Kasumi-1 (cell line): ENCODE measurements around the gene TMEM232.
"Not testable (repeated sequence)": the region's sequence is repeated elsewhere in the genome, so short reads cannot be mapped to it uniquely, and the experiment has no call there.

Experiments used
- DNase-seq, 2 experiments: peaks; one replicate each; lab custom pipeline; 2025; lab: John Stamatoyannopoulos, UW

Gene TMEM232

GRCh38 chr5:110625376-110625999 is 101.0 kb downstream of the TMEM232 start:
- DNase-seq = peak; percentile 56 to 74

DNA sequence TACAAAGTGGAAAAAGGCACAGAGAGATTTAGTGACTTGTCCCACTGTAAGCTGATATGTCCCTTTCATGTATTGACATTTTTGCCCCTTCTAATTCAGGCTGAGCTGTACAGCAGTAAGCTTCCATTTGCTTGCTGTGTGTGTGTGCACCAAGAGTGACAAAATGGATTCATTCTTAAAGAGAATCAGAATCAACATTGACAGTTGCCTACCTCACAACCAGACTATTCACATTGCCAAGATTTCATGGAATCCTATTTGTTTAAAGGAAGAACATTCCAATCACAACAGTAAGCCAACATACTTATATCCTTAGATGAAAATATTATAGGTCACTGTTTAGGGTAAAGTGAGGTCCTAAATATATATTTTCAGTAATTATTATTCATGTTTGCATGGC is 102.6 kb downstream of the TMEM232 start:
- no peak for DNase-seq

GRCh38 chr5:110618941-110619340 is 107.5 kb downstream of the TMEM232 start:
- no peak for DNase-seq

DNA sequence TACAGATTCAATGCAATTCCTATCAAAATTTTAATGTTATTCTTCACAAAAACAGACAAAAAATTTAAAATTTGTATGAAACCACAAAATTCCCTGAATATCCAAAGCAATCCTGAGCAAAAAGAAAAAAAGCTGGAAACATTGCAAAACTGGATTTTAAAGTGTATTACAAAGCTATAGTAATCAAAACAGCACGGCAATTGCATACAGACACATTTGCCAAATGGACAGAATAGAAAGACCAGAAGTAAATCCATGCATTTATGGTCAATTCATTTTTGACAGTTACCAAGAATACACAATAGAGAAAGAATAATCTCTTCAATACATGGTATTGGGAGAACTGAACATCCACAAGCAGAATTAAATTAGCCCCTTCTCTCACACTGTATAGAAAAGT is 110.5 kb downstream of the TMEM232 start:
- DNase-seq = no peak

GRCh38 chr5:110612794-110613247 is 113.7 kb downstream of the TMEM232 start:
- DNase-seq = no peak

- DNase-seq = no peak
Observed at GRCh38 chr5:110611817-110612216, 114.7 kb downstream of the TMEM232 start.

DNA sequence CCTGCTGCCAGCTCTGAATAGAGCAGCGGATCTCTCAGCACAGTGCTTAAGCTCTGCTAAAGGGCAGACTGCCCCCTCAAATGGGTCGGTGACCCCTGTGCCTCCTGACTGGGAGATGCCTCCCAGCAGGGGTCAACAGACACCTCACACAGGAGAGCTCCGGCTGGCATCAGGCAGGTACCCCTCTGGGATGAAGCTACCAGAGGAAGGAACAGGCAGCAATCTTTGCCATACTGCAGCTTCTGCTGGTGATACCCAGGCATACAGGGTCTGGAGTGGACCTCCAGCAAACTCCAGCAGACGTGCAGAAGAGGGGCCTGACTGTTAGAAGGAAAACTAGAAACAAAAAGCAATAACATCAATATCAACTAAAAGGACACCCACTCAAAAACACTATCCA is 131.6 kb downstream of the TMEM232 start:
- no peak for DNase-seq

DNA sequence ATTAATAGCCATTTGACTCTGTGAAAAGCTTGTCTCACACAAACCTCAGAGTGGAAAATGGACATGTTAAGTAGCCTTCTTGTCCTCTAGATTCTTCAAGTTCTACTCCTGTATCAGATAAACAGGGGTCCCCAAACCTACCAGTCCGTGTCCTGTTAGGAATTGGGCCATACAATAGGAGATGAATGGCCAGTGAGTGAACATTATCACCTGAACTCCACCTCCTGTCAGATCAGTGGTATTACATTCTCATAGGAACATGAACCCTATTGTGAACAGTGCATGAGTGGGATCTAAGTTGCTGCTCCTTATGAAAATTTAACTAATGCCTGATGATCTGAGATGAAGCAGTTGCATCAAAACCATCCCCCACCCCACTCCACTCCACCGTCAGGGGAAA is 136.3 kb downstream of the TMEM232 start:
- peak; percentile 21 to 43 for DNase-seq

DNA sequence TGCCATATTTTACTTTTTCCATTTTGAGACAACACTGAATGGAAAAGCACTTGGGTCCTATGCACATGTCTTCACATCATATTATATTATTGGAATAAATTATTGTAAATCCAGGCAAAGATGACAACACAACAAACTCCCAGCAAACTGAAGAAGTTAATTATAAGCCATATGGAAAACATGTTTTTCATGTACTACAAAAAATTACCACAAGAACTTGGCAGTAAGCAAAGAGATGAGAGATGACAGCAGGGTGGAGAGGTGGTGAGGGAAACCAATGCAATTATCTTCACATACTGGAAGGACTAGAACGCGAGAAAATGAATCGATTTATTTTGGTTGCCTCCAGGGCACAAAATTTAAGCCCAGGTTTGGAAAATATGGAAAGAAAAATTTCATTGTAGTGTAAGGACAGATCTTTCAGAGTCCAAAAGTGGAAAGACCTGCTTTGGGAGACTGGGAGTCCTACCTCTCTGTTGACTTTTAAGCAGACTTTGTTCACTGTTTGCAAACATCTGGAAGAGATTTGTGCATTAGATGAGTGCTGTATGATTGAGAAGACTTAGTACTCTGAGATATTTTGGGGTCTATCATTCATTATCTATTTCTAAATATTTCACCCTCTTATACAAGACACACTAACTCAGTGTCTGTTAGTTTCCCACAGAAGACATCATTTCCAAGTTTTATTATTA is 138.0 kb downstream of the TMEM232 start:
- no peak for DNase-seq

GRCh38 chr5:110580625-110581024 is 145.8 kb downstream of the TMEM232 start:
- no peak for DNase-seq

GRCh38 chr5:110572729-110573128 is 153.7 kb downstream of the TMEM232 start:
- DNase-seq = no peak

DNA sequence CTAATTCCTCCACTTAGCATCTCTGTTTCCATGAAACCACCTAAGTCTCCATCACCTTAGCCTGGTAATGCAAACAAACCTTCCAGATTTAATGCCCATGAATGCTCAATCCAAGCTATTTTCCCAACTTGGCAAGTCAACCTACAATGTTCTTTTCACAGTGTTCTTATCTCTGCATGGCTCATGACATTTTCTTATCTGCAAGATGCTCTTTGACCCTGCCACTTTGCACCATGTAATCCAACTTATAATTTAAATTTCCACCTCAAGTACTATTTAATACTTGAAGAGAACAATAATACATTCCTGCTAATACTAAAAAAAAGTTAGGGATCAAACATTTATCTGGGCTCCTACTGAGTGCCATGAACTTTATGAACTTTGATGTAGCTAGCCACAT is 164.3 kb downstream of the TMEM232 start:
- DNase-seq = no peak

- no peak for DNase-seq
Observed at GRCh38 chr5:110561510-110561909, 165.0 kb downstream of the TMEM232 start.

- no peak for DNase-seq
Observed at GRCh38 chr5:110549301-110549700, 177.2 kb downstream of the TMEM232 start.

DNA sequence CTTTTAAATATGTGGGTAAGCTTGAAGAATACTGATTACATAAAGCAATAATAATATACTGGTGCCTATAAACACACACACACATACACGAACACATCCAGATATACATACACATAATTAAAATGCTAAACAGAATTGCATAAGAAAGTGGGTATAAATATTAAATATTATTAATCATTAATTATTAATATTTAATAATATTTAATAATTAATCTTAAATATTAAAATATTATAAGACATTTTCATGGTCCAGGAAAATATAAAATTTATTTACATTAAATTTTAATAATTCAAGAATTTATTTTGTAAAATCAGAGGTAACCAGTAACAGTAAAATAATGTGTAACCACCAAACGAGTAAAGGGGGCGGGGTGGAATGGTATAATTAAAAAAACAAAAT is 178.3 kb downstream of the TMEM232 start:
- DNase-seq = no peak

DNA sequence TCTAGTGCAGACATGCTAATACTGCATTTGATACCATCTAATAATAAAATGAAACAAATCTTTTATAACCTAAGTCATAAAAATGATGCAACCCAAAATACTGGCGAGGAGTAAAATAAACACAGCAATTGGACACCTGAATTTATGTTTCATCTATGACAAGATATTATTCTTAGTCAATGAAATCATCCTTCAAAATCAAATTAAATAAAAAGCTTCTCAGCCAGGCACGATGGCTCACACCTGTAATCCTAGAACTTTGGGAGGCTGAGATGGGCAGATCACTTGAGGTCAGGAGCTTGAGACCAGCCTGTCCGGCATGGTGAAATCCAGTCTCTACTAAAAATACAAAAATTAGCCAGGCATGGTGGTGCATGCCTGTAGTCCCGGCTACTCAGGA is 179.0 kb downstream of the TMEM232 start:
- DNase-seq = no peak

DNA sequence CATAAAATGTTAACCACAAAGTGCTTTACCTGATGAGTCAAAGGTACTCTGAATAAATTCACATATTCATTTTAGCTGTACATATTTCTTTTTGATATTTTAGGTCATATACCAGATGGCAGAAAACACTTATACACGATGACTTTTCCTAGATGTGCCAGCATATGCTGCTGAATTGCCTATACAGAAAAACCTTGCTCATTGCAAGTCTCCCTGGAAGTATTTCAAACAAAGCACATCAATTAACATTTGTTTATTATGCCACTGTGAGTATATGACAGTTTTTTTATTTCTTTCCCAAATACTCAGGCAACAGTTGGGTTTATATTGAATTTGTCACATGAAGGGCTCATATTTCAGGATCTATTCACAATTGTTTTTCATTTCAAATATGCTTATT is 180.8 kb downstream of the TMEM232 start:
- no peak for DNase-seq

GRCh38 chr5:110544603-110545002 is 181.9 kb downstream of the TMEM232 start:
- no peak for DNase-seq

DNA sequence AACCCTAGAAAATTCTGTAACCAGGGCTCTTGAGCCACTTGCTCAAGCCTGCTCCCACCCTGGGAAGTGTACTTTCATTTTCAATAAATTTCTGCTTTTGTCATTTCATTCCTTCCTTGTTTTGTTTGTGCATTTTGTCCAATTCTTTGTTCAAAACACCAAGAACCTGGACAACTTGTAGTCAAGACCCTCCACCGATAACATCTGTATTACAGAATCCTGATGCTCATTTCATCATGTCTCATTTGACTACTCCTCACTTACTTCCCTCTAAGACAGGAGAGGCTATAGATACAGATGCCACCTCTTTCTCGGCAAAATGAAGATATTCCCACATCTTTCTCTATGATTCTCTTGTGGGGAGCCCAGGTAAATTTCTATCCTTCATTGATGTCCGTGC is 183.5 kb downstream of the TMEM232 start:
- DNase-seq = no peak

DNA sequence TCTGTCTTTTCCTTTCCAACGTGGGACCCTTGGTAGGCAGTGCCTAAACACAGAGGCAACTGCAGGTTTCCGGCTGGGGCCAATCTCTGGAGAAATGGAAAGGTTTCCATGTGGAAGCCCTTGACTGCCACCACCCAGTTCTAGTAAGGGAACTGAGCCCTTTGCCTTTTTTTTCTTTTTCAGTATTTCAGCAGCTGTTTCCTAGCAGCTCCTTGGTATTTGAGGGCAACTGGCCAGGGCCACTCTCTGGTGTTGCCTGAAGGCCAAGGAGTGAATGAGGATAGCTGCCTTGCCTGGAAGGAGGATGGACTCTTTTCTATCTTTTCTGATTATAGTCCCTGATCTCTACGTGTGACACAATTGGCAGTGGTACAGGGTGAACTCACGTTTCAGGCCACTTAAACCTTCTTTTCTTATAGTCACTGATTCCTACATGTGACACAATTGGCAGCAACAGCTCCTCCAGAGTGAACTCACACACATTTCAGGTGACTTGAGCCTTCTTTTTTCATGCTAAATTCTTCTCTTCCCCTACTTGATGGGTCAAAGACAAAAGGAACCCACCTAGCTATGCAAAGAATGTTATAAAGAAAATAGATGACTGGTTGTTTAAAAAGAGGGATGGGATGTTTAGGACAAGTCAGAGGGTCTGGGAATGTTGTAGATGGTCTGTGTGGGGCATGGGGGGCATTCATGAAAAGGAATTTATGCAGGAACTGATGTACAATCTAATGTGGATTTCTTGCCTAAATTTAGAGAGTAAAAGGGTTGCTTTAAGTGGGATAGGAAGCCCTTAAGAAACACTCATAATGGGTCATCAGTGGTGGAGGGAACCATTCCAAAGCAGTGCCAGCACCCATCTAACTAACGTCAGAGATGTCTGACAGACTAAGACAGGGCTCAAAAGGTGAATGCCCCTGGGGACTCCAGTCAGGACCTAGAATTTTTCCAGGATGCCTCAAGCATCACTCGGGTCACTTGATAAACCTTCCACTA is 190.1 kb downstream of the TMEM232 start:
- no peak for DNase-seq

GRCh38 chr5:110535146-110535545 is 191.3 kb downstream of the TMEM232 start:
- DNase-seq = not testable (repeated sequence)

- no peak for DNase-seq
Observed at GRCh38 chr5:110525762-110526161, 200.7 kb downstream of the TMEM232 start.

DNA sequence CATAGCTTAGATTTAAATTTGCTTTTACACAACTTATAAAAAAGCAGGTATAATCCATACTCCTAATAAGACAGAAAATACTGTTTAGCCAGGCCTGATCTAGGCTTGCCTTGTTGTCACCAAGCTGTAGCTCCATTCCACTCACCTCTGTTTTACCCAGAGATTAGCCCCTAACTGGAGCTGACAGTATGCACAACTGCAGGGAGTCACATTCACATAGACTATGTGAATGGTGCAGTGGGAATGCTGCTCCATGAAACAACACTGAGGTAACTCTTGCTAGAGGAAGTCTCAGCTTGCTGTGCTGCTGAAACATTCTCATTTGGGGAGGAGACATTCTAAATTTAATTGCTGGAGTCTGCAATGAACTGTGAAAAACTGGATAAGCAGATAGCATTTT is 209.1 kb downstream of the TMEM232 start:
- DNase-seq = no peak
